NT2/D1 (cell line): ENCODE measurements around the gene MCCD1.

Source experiments
- SUZ12 ChIP-seq: IDR thresholded peaks from 2 replicates; pipeline ENCODE4 v1.6.1; 2011; ENCODE audit not compliant: insufficient read length, insufficient read depth; ENCODE audit errors: extremely low read depth
- YY1 ChIP-seq: IDR thresholded peaks from 2 replicates; pipeline ENCODE4 v1.6.1; 2011; ENCODE audit not compliant: insufficient read length, insufficient read depth
- ZNF274 ChIP-seq: IDR thresholded peaks from 2 replicates; pipeline ENCODE4 v1.6.1; 2011; ENCODE audit warnings: mild to moderate bottlenecking, low read depth, low read length

DNA sequence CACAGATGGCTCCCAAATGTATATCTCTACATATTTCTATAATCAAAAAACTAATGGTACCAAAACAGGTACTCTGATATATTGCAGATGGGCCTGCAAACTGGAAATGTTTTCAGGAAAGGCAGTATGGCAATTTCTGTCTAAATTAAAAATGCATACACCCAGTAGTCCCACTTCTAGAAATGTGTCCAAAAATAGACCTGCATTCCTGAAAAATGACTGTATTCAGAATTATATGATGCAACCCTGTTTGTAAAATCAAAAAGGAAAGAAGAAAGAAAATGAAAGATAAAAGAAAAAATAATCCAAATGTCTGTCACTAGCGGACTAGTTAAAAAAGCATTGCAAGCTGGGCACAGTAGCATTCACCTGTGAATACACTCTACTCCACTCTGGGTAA is 43.7 kb upstream of the MCCD1 start:
- TF ChIP-seq ZNF274: no peak
- TF ChIP-seq SUZ12: no peak
- TF ChIP-seq YY1: no peak
